OCI-LY3 (cell line): ENCODE data around the gene R3HDML.

Experiments used
- H2AFZ ChIP-seq: fragments of 200-600, 300-600 bp; shearing (Covaris generic); 2 replicates; pipeline ENCODE4 v1.6.0; 2014; ENCODE audit warnings: antibody characterized with exemption, low read depth, low read length
- H3K27ac ChIP-seq: fragments of 200-600, 300-600 bp; sonication (generic); 2 replicates; pipeline ENCODE4 v1.5.1; 2014; ENCODE audit warnings: mild to moderate bottlenecking, low read length, moderate library complexity, mixed read lengths
- H3K27me3 ChIP-seq: fragments of 200-600, 300-600 bp; sonication (generic); 2 replicates; pipeline ENCODE4 v1.6.1; 2014; ENCODE audit warnings: low read depth, low read length, mixed read lengths
- H3K36me3 ChIP-seq: fragments of 200-600, 300-600 bp; sonication (generic); replicated peaks from 2 replicates; pipeline ENCODE3; 2014; ENCODE audit warnings: low read depth, low read length, mixed read lengths
- H3K4me1 ChIP-seq: fragments of 300-600, 200-600 bp; sonication (generic); 2 replicates; pipeline ENCODE4 v1.6.1; 2014; ENCODE audit warnings: low read length, mixed read lengths
- H3K4me2 ChIP-seq: fragments of 200-600, 300-600 bp; sonication (generic); 2 replicates; pipeline ENCODE4 v1.6.1; 2014; ENCODE audit warnings: low read length, mixed read lengths
- H3K4me3 ChIP-seq: fragments of 300-600, 200-600 bp; sonication (generic); 2 replicates; pipeline ENCODE4 v1.5.1; 2014; ENCODE audit warnings: antibody characterized with exemption, mild to moderate bottlenecking, low read length, moderate library complexity
- H3K79me2 ChIP-seq: fragments of 300-600, 200-600 bp; shearing (Covaris generic); 2 replicates; pipeline ENCODE4 v1.6.1; 2014; ENCODE audit warnings: mild to moderate bottlenecking, low read length, mixed read lengths
- H3K9ac ChIP-seq: fragments of 300-600, 200-600 bp; shearing (Covaris generic); 2 replicates; pipeline ENCODE4 v1.6.0; 2014; ENCODE audit warnings: mild to moderate bottlenecking, low read length, moderate library complexity
- H3K9me3 ChIP-seq: fragments of 200-600, 300-600 bp; shearing (Covaris generic); 2 replicates; pipeline ENCODE4 v1.6.1; 2014; ENCODE audit warnings: low read length, mixed read lengths; ENCODE audit not compliant: insufficient read depth
- H4K20me1 ChIP-seq: fragments of 200-600, 300-600 bp; sonication (generic); 2 replicates; pipeline ENCODE4 v1.6.1; 2016; ENCODE audit warnings: low read length, mixed read lengths; ENCODE audit not compliant: insufficient read depth
- EZH2phosphoT487 ChIP-seq: fragments of 200-600 bp; shearing (Covaris generic); IDR thresholded peaks from 2 replicates; pipeline ENCODE4 v1.6.1; 2018; ENCODE audit warnings: antibody characterized with exemption, mixed run types, low read depth
- TF ChIP-seq, protein P1 (sequence below): fragments of 200-600, 300-600 bp; sonication (generic); IDR thresholded peaks from 2 replicates; pipeline ENCODE4 v1.5.1; 2014; ENCODE audit warnings: antibody characterized with exemption, low read length, low read depth

The R3HDML gene

GRCh38 chr20:44394452-44394701 lies 57.5 kb downstream of the R3HDML start:
- no peak overlapping the region for H3K4me3 ChIP-seq
- no peaks in the 10 kb centered on the region for H3K4me1 ChIP-seq
- no peak overlapping the region for H3K9ac ChIP-seq

GRCh38 chr20:44394702-44395460 lies 58.0 kb downstream of the R3HDML start:
- peaks cover 58% of the 10 kb centered on the region for H3K27me3 ChIP-seq
- no peak overlapping the region for H2AFZ ChIP-seq
- H3K9ac ChIP-seq = no peak overlapping the region
- no peaks in the 10 kb centered on the region for H3K79me2 ChIP-seq
- H4K20me1 ChIP-seq = no peaks in the 10 kb centered on the region
- H3K4me1 ChIP-seq = no peaks in the 10 kb centered on the region
- no peak overlapping the region for H3K4me3 ChIP-seq
- TF ChIP-seq EZH2phosphoT487 = no peak
- TF ChIP-seq, protein P1, sequence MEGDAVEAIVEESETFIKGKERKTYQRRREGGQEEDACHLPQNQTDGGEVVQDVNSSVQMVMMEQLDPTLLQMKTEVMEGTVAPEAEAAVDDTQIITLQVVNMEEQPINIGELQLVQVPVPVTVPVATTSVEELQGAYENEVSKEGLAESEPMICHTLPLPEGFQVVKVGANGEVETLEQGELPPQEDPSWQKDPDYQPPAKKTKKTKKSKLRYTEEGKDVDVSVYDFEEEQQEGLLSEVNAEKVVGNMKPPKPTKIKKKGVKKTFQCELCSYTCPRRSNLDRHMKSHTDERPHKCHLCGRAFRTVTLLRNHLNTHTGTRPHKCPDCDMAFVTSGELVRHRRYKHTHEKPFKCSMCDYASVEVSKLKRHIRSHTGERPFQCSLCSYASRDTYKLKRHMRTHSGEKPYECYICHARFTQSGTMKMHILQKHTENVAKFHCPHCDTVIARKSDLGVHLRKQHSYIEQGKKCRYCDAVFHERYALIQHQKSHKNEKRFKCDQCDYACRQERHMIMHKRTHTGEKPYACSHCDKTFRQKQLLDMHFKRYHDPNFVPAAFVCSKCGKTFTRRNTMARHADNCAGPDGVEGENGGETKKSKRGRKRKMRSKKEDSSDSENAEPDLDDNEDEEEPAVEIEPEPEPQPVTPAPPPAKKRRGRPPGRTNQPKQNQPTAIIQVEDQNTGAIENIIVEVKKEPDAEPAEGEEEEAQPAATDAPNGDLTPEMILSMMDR = no peak
- H3K9me3 ChIP-seq = no peaks in the 10 kb centered on the region
- no peak overlapping the region for H3K4me2 ChIP-seq
- no peak overlapping the region for H3K27ac ChIP-seq
- no peaks in the 10 kb centered on the region for H3K36me3 ChIP-seq

More at GRCh38 chr20:44394452-44394701, 57.5 kb downstream of the R3HDML start:
- no peak overlapping the region for H3K27ac ChIP-seq
- TF ChIP-seq EZH2phosphoT487 = no peak
- TF ChIP-seq, protein P1 = no peak
- H3K9me3 ChIP-seq = no peaks in the 10 kb centered on the region
- no peak overlapping the region for H2AFZ ChIP-seq
- H3K4me2 ChIP-seq = no peak overlapping the region
- H3K36me3 ChIP-seq = no peaks in the 10 kb centered on the region
- peaks cover 58% of the 10 kb centered on the region for H3K27me3 ChIP-seq
- no peaks in the 10 kb centered on the region for H4K20me1 ChIP-seq
- no peaks in the 10 kb centered on the region for H3K79me2 ChIP-seq

DNA sequence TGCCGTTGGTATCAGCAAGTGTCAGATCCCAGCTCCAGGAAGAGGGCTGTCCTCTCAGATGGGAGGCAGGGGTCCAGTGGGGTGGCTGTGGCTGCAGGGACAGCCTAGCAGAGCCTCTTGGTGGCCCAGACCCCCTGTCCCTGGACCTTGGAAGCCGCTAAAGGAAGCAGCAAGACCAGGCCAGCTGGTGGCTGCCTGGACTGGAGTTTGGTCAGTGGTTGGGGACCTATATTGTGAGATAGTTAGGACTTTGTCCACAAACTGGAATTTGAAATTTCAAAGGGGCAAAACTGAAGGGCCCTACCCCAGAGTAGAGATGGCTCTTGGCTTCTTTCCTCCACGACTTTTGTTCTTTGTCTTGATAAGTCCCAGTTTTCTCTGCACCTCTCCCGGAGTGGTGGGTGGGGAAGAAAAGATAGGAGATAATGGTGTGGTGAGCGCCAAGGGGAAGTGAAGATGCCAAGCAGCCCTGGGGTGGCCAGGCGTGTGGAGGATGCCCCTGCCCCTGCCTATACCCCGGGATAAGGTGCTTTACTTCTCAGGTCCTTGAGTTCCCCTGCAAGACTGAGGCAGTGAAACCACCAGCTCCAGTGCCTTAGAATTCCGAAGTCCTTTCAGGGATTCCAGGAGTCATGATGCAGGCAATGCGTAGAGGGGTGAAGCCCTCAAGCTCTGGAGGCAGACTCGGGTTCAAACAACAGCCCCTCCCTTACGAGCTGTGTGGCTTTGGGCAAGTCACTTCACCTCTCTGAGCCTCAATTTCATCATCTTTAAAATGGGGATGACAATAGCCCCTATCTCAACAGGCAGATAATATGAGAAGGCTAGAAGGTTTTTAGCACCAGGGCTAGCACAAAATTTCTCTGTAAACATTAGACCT lies 58.9 kb downstream of the R3HDML start:
- Histone ChIP-seq H3K79me2 (no peaks in the 10 kb centered on the region), H3K4me3 (no peak overlapping the region)
- no peak for TF ChIP-seq EZH2phosphoT487
- TF ChIP-seq, protein P1 = no peak

DNA sequence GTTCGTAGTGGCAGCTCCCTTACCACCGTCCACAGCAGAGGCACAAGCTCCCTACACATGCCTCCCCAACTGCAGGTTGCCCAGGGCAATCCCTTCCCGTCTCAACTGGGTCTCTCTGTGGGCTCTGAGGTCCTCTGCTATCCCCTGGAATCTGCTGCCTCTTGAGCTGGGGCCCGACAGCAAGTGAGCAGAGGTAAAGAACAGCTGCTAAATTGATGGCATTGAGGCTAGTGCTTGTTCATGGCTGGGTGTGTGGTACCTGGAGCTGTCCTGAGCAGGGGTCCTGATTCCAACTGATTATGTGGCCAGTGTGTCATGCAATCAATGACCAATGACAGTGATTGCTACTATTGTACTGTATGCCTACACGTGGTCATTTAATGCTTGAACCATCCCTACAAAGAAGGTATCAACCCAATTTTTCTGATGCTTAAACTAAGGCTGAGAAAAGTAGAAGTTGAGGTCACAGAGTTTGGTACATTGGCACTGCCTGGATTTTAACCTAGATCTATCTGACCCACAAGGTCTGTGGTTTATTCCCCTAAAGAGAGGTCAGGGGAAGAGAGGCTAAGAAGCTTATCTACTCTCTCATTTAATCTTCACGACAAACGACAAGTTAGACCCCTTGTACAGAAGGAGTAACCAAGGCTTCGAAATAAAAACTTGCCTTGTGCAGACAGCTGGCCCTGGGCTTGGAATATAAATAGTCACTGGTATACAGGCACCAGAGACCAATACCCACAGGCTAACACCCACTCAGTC lies 59.7 kb downstream of the R3HDML start:
- H3K4me2 ChIP-seq = no peak overlapping the region
- H3K27ac ChIP-seq = no peak overlapping the region
- TF ChIP-seq EZH2phosphoT487 = no peak
- TF ChIP-seq, protein P1 = no peak
- H4K20me1 ChIP-seq = no peaks in the 10 kb centered on the region
- peaks cover 51% of the 10 kb centered on the region for H3K27me3 ChIP-seq
- no peaks in the 10 kb centered on the region for H3K9me3 ChIP-seq
- H3K4me3 ChIP-seq = no peak overlapping the region
- H3K4me1 ChIP-seq = no peaks in the 10 kb centered on the region
- no peaks in the 10 kb centered on the region for H3K79me2 ChIP-seq
- no peak overlapping the region for H2AFZ ChIP-seq
- no peak overlapping the region for H3K9ac ChIP-seq
- H3K36me3 ChIP-seq = no peaks in the 10 kb centered on the region

More for the DNA sequence above, 58.9 kb downstream of the R3HDML start:
- H4K20me1 ChIP-seq = no peaks in the 10 kb centered on the region
- H2AFZ ChIP-seq = no peak overlapping the region
- no peak overlapping the region for H3K4me2 ChIP-seq
- peaks cover 52% of the 10 kb centered on the region for H3K27me3 ChIP-seq
- no peak overlapping the region for H3K27ac ChIP-seq
- H3K4me1 ChIP-seq = no peaks in the 10 kb centered on the region
- H3K9me3 ChIP-seq = no peaks in the 10 kb centered on the region
- H3K9ac ChIP-seq = no peak overlapping the region
- no peaks in the 10 kb centered on the region for H3K36me3 ChIP-seq
